ENCODE data around the gene OR52J3.

The OR52J3 gene

GRCh38 chr11:5090668-5091067, 44.3 kb downstream of the OR52J3 start:
- DNase-seq (ENCODE audit: low spot score), result no peak
- no peak for TF ChIP-seq CTCF (IDR thresholded peaks at IDR 0.05)
- no peak overlapping the region for H3K4me3 ChIP-seq
- H3K27ac ChIP-seq, result no peak overlapping the region

- Histone ChIP-seq H3K4me3 (no peak overlapping the region), H3K27ac (no peak overlapping the region)
- TF ChIP-seq CTCF (IDR thresholded peaks at IDR 0.05), result no peak
- DNase-seq (ENCODE audit: low spot score), result no peak
These were observed 46.7 kb downstream of the OR52J3 start for GRCh38 chr11:5092821-5093585.

- no peak overlapping the region for H3K4me3 ChIP-seq
- no peak for TF ChIP-seq CTCF (IDR thresholded peaks at IDR 0.05)
- H3K27ac ChIP-seq, result no peak overlapping the region
- no peak for DNase-seq (ENCODE audit: low spot score)
These were observed 49.7 kb downstream of the OR52J3 start for GRCh38 chr11:5096011-5096410.
